ENCODE results near the gene CACNG7.

Gene CACNG7

GRCh38 chr19:53957448-53958167, 48.5 kb downstream of the CACNG7 start:
- no peaks in the 10 kb centered on the region for H3K27me3 ChIP-seq (ENCODE audit: insufficient read depth, low read length, poor library complexity, severe bottlenecking)

GRCh38 chr19:53958168-53958571, 49.1 kb downstream of the CACNG7 start:
- Histone ChIP-seq H2AFZ (ENCODE audit: low read length) (no peak overlapping the region), H3K4me1 (ENCODE audit: insufficient read depth, low read length, poor library complexity, severe bottlenecking) (no peaks in the 10 kb centered on the region), H3K4me2 (ENCODE audit: low read depth, low read length, poor library complexity, severe bottlenecking) (no peak overlapping the region), H3K27me3 (ENCODE audit: insufficient read depth, low read length, poor library complexity, severe bottlenecking) (no peaks in the 10 kb centered on the region), H3K9me3 (ENCODE audit: insufficient read depth, low read depth, low read length) (no peaks in the 10 kb centered on the region), H3F3A (ENCODE audit: low read depth) (no peaks in the 10 kb centered on the region), H3K79me2 (ENCODE audit: insufficient read depth, low read length) (no peaks in the 10 kb centered on the region), H4K20me1 (ENCODE audit: insufficient read depth, low read length, poor library complexity, severe bottlenecking) (no peaks in the 10 kb centered on the region), H3K9me2 (replicated peaks; ENCODE audit: low read depth, low read length) (no peaks in the 10 kb centered on the region), H3K36me3 (ENCODE audit: insufficient read depth, low read length) (no peaks in the 10 kb centered on the region), H3K9ac (ENCODE audit: low read depth, low read length, poor library complexity, severe bottlenecking) (no peak overlapping the region), H3K4me3 (ENCODE audit: low read length, poor library complexity, severe bottlenecking) (no peak overlapping the region)
- TF ChIP-seq EZH2phosphoT487 (IDR thresholded peaks at IDR 0.05; ENCODE audit: borderline replicate concordance) (no peak), CTCF (conservative IDR thresholded peaks at IDR 0.05; ENCODE audit: low read length) (no peak)

More at GRCh38 chr19:53957448-53958167, 48.5 kb downstream of the CACNG7 start:
- no peak overlapping the region for H2AFZ ChIP-seq (ENCODE audit: low read length)
- H3K4me1 ChIP-seq (ENCODE audit: insufficient read depth, low read length, poor library complexity, severe bottlenecking): no peaks in the 10 kb centered on the region
- H4K20me1 ChIP-seq (ENCODE audit: insufficient read depth, low read length, poor library complexity, severe bottlenecking): no peaks in the 10 kb centered on the region
- H3K36me3 ChIP-seq (ENCODE audit: insufficient read depth, low read length): no peaks in the 10 kb centered on the region
- H3K79me2 ChIP-seq (ENCODE audit: insufficient read depth, low read length): no peaks in the 10 kb centered on the region
- no peak for TF ChIP-seq EZH2phosphoT487 (IDR thresholded peaks at IDR 0.05; ENCODE audit: borderline replicate concordance)
- no peak for TF ChIP-seq CTCF (conservative IDR thresholded peaks at IDR 0.05; ENCODE audit: low read length)
- H3K4me2 ChIP-seq (ENCODE audit: low read depth, low read length, poor library complexity, severe bottlenecking): no peak overlapping the region
- no peak overlapping the region for H3K4me3 ChIP-seq (ENCODE audit: low read length, poor library complexity, severe bottlenecking)
- H3K9me2 ChIP-seq (replicated peaks; ENCODE audit: low read depth, low read length): no peaks in the 10 kb centered on the region
- H3F3A ChIP-seq (ENCODE audit: low read depth): no peaks in the 10 kb centered on the region
- H3K9ac ChIP-seq (ENCODE audit: low read depth, low read length, poor library complexity, severe bottlenecking): no peak overlapping the region
- H3K9me3 ChIP-seq (ENCODE audit: insufficient read depth, low read depth, low read length): no peaks in the 10 kb centered on the region

GRCh38 chr19:53958823-53959757, 50.0 kb downstream of the CACNG7 start:
- no peak overlapping the region for H3K4me2 ChIP-seq (ENCODE audit: low read depth, low read length, poor library complexity, severe bottlenecking)
- no peaks in the 10 kb centered on the region for H3K27me3 ChIP-seq (ENCODE audit: insufficient read depth, low read length, poor library complexity, severe bottlenecking)

More at GRCh38 chr19:53958823-53959757, 50.0 kb downstream of the CACNG7 start:
- Histone ChIP-seq H3K9me2 (replicated peaks; ENCODE audit: low read depth, low read length) (no peaks in the 10 kb centered on the region), H2AFZ (ENCODE audit: low read length) (no peak overlapping the region), H3K4me3 (ENCODE audit: low read length, poor library complexity, severe bottlenecking) (no peak overlapping the region), H3K79me2 (ENCODE audit: insufficient read depth, low read length) (no peaks in the 10 kb centered on the region), H4K20me1 (ENCODE audit: insufficient read depth, low read length, poor library complexity, severe bottlenecking) (no peaks in the 10 kb centered on the region), H3K4me1 (ENCODE audit: insufficient read depth, low read length, poor library complexity, severe bottlenecking) (no peaks in the 10 kb centered on the region), H3K36me3 (ENCODE audit: insufficient read depth, low read length) (no peaks in the 10 kb centered on the region), H3K9me3 (ENCODE audit: insufficient read depth, low read depth, low read length) (no peaks in the 10 kb centered on the region), H3F3A (ENCODE audit: low read depth) (no peaks in the 10 kb centered on the region), H3K9ac (ENCODE audit: low read depth, low read length, poor library complexity, severe bottlenecking) (no peak overlapping the region)
- no peak for TF ChIP-seq EZH2phosphoT487 (IDR thresholded peaks at IDR 0.05; ENCODE audit: borderline replicate concordance)
- TF ChIP-seq CTCF (conservative IDR thresholded peaks at IDR 0.05; ENCODE audit: low read length): no peak
